Transverse colon (tissue), 4 donors: ENCODE results near the gene PTN. TPM values are rescaled to one million over a fixed set of nuclear protein-coding genes. Genes with fewer than 3 reads are reported as not detected.
"Not testable (repeated sequence)": the region's sequence is repeated elsewhere in the genome, so short reads cannot be mapped to it uniquely, and the experiment has no call there.

Experiments used
- DNase-seq: peaks from one replicate; pipeline ENCODE4 v3.0.0-alpha.2; 2019
- H3K27ac ChIP-seq, 4 donors: fragments of 200-600 bp; sonication (generic); 2 replicates each; pipeline ENCODE4 v1.5.1; 2016 to 2018; ENCODE audit warnings: inconsistent platforms in 4 of 4
- H3K27me3 ChIP-seq: fragments of 200-600 bp; sonication (generic); 2 replicates; pipeline ENCODE4 v1.5.1; 2017; ENCODE audit warnings: inconsistent platforms
- H3K36me3 ChIP-seq, 4 donors: fragments of 200-600 bp; sonication (generic); 2 replicates each; pipeline ENCODE4 v1.5.1; 2017 to 2019; ENCODE audit warnings: inconsistent platforms in 4 of 4
- H3K4me1 ChIP-seq, 4 donors: fragments of 200-600 bp; sonication (generic); 2 replicates each; pipeline ENCODE4 v1.5.1; 2017 to 2020; ENCODE audit warnings: inconsistent platforms in 4 of 4
- H3K4me3 ChIP-seq, 4 donors: fragments of 200-600 bp; sonication (generic); 1 replicate in 1 of 4; 2 replicates in 3 of 4; pipeline versions ENCODE4 v1.5.1 to v1.6.1; 2017 to 2019; ENCODE audit warnings: inconsistent platforms in 4 of 4
- H3K9me3 ChIP-seq, 2 donors: fragments of 200-600 bp; sonication (generic); 2 replicates each; pipeline ENCODE4 v1.5.1; 2017 to 2019; ENCODE audit warnings: inconsistent platforms in 2 of 2
- CTCF ChIP-seq, 5 experiments: fragments of 200-600 bp in 3 of 5; fragments of 450-650 bp in 2 of 5; sonication (generic) in 3 of 5; IDR thresholded peaks; 1 replicate in 2 of 5; 2 replicates in 3 of 5; pipeline ENCODE4 v1.5.1; 2016 to 2017; ENCODE audit warnings: antibody characterized with exemption in 5 of 5, inconsistent platforms in 3 of 5, mild to moderate bottlenecking in 2 of 5, moderate library complexity in 1 of 5
- EP300 ChIP-seq: sonication (generic); formaldehyde crosslinking; IDR thresholded peaks from one replicate; pipeline ENCODE4 v1.6.1; 2017; ENCODE audit warnings: antibody characterized with exemption, low read depth
- POLR2A ChIP-seq: fragments of 450-650 bp; IDR thresholded peaks from one replicate; pipeline ENCODE4 v1.6.1; 2016; ENCODE audit warnings: antibody characterized with exemption, mild to moderate bottlenecking, moderate library complexity
- POLR2AphosphoS5 ChIP-seq, 3 donors: sonication (generic); formaldehyde crosslinking; IDR thresholded peaks; one replicate each; pipeline ENCODE4 v1.6.1; 2016; ENCODE audit warnings: antibody characterized with exemption in 3 of 3
- WGBS, 2 donors: methylation state at CpG; one replicate each; pipeline ENCODE4 v1.1.5; 2018; ENCODE audit warnings: low coverage in 1 of 2; 5-methylcytosine and 5-hydroxymethylcytosine counted together
- in situ Hi-C, 4 donors: fragments of 200-750 bp; cut with MboI; loops; one replicate each; pipeline versions ENCODE4 v1.15.0 to v1.15.1; 2017; ENCODE audit warnings: low sequenced_read_pairs in 3 of 4, low pct_ligation_motif_present in 1 of 4, low pct_unique_long_range_greater_than_20kb in 1 of 4
- intact Hi-C: fragments of 100-400 bp; cut with DNase I; formaldehyde crosslinking; loops from one replicate; pipeline ENCODE4 v1.15.1; 2023; ENCODE audit warnings: low total_unique reads
- total RNA-seq, 4 donors: library from RNA; depleted of rRNA; stranded (reverse); fragments of >200 nt; gene quantifications; one replicate each; pipeline ENCODE4 v1.1.0, GENCODE V29; 2016

The PTN gene
- total RNA-seq, 4 donors from 2014 or later: 3.0 to 6.4 (median 3.8) TPM

- DNase-seq: no peak
- no peak overlapping the region for H3K4me3 ChIP-seq
- intact Hi-C loops (no loop called here), in situ Hi-C loops (no loop called here)
- TF ChIP-seq EP300 (no peak), POLR2AphosphoS5 (IDR thresholded peaks at IDR 0.05) (no peak), POLR2A (no peak), CTCF (IDR thresholded peaks at IDR 0.05) (no peak)
- WGBS, 2 donors: 84 to 88% methylated on average over 7 to 8 of the region's 8 CpGs
- no peaks in the 10 kb centered on the region for H3K36me3 ChIP-seq
- H3K27ac ChIP-seq: no peak overlapping the region
- H3K9me3 ChIP-seq: no peaks in the 10 kb centered on the region
- no peaks in the 10 kb centered on the region for H3K27me3 ChIP-seq
- no peaks in the 10 kb centered on the region for H3K4me1 ChIP-seq
These were observed 99.8 kb downstream of the PTN start for GRCh38 chr7:137243741-137244140.

DNA sequence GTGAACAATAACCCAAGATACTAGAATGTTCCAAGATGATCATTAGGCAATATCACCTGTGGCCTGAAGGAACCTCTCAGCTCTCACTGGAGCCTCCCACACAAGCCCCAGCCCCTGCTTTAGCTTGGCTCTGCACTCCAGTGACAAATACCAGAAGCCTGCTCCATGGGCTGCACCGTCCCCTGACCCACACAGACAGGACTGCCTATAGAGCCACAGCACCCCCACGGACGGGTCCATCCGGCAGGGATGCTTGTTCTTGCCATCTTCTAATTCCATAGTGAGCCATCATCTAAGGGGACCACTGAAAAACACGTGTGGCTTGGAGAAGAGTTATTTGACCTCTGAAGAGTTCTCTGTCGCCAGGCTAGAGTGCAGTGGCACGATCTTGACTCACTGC is 100.9 kb downstream of the PTN start:
- intact Hi-C loops (no loop called here), in situ Hi-C loops (no loop called here)
- H3K27me3 ChIP-seq: no peaks in the 10 kb centered on the region
- H3K4me1 ChIP-seq: no peaks in the 10 kb centered on the region
- H3K4me3 ChIP-seq: no peak overlapping the region
- no peaks in the 10 kb centered on the region for H3K36me3 ChIP-seq
- WGBS, 2 donors: 86% methylated on average over 6 of the region's 7 CpGs; no CpG with 5 or more reads in 1 of the 2 donors
- TF ChIP-seq POLR2AphosphoS5 (IDR thresholded peaks at IDR 0.05) (no peak), CTCF (IDR thresholded peaks at IDR 0.05) (no peak), POLR2A (no peak), EP300 (no peak)
- H3K27ac ChIP-seq: no peak overlapping the region
- no peaks in the 10 kb centered on the region for H3K9me3 ChIP-seq
- no peak for DNase-seq

DNA sequence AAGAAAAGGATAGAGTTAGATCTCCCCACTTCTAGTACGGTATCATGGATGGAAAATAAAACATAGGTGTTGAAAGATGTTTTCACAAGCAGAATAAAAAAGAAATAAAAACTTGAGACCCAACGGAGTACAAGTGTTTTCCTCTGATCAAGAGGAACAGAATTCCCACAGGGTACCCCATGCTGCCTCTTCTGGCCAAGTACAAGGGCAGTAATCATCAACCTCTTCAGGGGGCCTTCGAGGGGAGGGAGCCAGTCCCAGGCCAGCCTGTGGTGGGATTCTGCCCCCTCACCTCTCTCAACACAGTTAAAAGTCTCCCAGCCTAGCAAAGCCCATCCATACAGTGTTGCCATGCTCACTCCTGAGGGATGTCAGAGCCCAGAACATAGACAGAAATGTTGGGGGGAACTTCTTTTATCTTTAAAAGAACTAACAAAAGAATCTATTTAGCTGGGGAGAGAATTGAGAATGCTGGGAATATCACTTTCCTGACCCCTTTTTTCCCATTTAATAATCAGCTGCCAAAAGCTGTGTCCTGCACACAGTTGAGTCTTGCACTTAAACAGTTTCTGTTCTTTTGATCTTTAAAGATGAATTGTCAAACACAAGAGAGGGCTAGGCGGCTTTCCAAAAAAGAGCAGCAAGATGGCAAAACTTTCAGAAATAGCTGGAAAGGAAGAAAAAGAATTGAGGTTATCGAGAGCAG is 101.7 kb downstream of the PTN start:
- in situ Hi-C loops: no loop called here
- TF ChIP-seq EP300: no peak
- TF ChIP-seq CTCF (IDR thresholded peaks at IDR 0.05): no peak
- no peak for TF ChIP-seq POLR2A
- no peak for TF ChIP-seq POLR2AphosphoS5 (IDR thresholded peaks at IDR 0.05)

GRCh38 chr7:137239186-137239585 is 104.3 kb downstream of the PTN start:
- in situ Hi-C loops, H3K4me3 ChIP-seq, intact Hi-C loops, DNase-seq, H3K9me3 ChIP-seq, H3K4me1 ChIP-seq, H3K27me3 ChIP-seq, H3K36me3 ChIP-seq, H3K27ac ChIP-seq: not testable (repeated sequence)
- WGBS, 2 donors: 81 to 91% methylated on average over 3 of the region's 3 CpGs

More for the DNA sequence above, 101.7 kb downstream of the PTN start:
- no peaks in the 10 kb centered on the region for H3K36me3 ChIP-seq
- H3K9me3 ChIP-seq: no peaks in the 10 kb centered on the region
- no peak for DNase-seq
- no peak overlapping the region for H3K4me3 ChIP-seq
- 67 to 71% methylated on average over 3 to 5 of the region's 5 CpGs for WGBS, 2 donors
- H3K27me3 ChIP-seq: no peaks in the 10 kb centered on the region
- intact Hi-C loops: no loop called here
- H3K27ac ChIP-seq: no peak overlapping the region
- no peaks in the 10 kb centered on the region for H3K4me1 ChIP-seq

- Histone ChIP-seq H3K27me3 (no peaks in the 10 kb centered on the region), H3K27ac (no peak overlapping the region), H3K9me3 (no peaks in the 10 kb centered on the region), H3K4me1 (no peaks in the 10 kb centered on the region), H3K4me3 (no peak overlapping the region), H3K36me3 (no peaks in the 10 kb centered on the region)
- intact Hi-C loops: no loop called here
- TF ChIP-seq POLR2A (no peak), POLR2AphosphoS5 (IDR thresholded peaks at IDR 0.05) (no peak), CTCF (IDR thresholded peaks at IDR 0.05) (no peak), EP300 (no peak)
- in situ Hi-C loops: no loop called here
- DNase-seq: no peak
- WGBS, 2 donors: 63 to 71% methylated on average over 1 of the region's 1 CpG
These were observed 108.1 kb downstream of the PTN start for GRCh38 chr7:137235434-137235833.
